H9 (cell line): ENCODE results near the gene PTX3. TPM values are rescaled to one million over a fixed set of nuclear protein-coding genes. Genes with fewer than 3 reads are reported as not detected.

Experiments
- DNase-seq: peaks from one replicate; pipeline ENCODE4 v3.0.0-alpha.2; 2017
- H2AFZ ChIP-seq: one replicate; pipeline ENCODE4 v1.6.1; 2013; ENCODE audit warnings: mild to moderate bottlenecking, low read length, control low read depth, moderate library complexity
- H2AK5ac ChIP-seq: 2 replicates; pipeline ENCODE4 v1.6.1; 2013; ENCODE audit warnings: low read length, control low read depth, mixed read lengths; ENCODE audit not compliant: insufficient read length
- H2BK120ac ChIP-seq: one replicate; pipeline ENCODE4 v1.6.1; 2013; ENCODE audit warnings: low read depth, mild to moderate bottlenecking, low read length, control low read depth, inconsistent platforms; ENCODE audit not compliant: poor library complexity, severe bottlenecking
- H2BK12ac ChIP-seq: 2 replicates; pipeline ENCODE4 v1.6.1; 2013; ENCODE audit warnings: low read length, control low read depth, mixed read lengths, low read depth; ENCODE audit not compliant: insufficient read length
- H2BK15ac ChIP-seq: 2 replicates; pipeline ENCODE4 v1.6.1; 2013; ENCODE audit warnings: low read depth, low read length, control low read depth
- H2BK20ac ChIP-seq: one replicate; pipeline ENCODE4 v1.6.1; 2013; ENCODE audit warnings: low read depth, mild to moderate bottlenecking, low read length, control low read depth, inconsistent platforms; ENCODE audit not compliant: poor library complexity, severe bottlenecking
- H2BK5ac ChIP-seq: 2 replicates; pipeline ENCODE4 v1.6.1; 2013; ENCODE audit warnings: low read length, control low read depth, mixed read lengths; ENCODE audit not compliant: insufficient read length
- H3K14ac ChIP-seq: 2 replicates; pipeline ENCODE4 v1.6.1; 2013; ENCODE audit warnings: low read length, control low read depth; ENCODE audit not compliant: insufficient read depth
- H3K18ac ChIP-seq: 2 replicates; pipeline ENCODE4 v1.6.1; 2013; ENCODE audit warnings: low read depth, mild to moderate bottlenecking, mixed read lengths, low read length, control low read depth; ENCODE audit not compliant: insufficient read length
- H3K23ac ChIP-seq: 2 replicates; pipeline ENCODE4 v1.6.1; 2013; ENCODE audit warnings: low read length, control low read depth, mixed read lengths, low read depth; ENCODE audit not compliant: insufficient read length
- H3K23me2 ChIP-seq: 2 replicates; pipeline ENCODE4 v1.6.1; 2013; ENCODE audit warnings: low read depth, mild to moderate bottlenecking, mixed read lengths, low read length, control low read depth; ENCODE audit not compliant: insufficient read length, poor library complexity, severe bottlenecking
- H3K27ac ChIP-seq: 2 replicates; pipeline ENCODE4 v1.5.1; 2013; ENCODE audit warnings: low read length, control low read depth, mixed read lengths, low read depth; ENCODE audit not compliant: insufficient read length
- H3K27me3 ChIP-seq: 2 replicates; pipeline ENCODE4 v1.6.1; 2013; ENCODE audit warnings: low read length, control low read depth, inconsistent platforms; ENCODE audit not compliant: insufficient read depth
- H3K4ac ChIP-seq: 2 replicates; pipeline ENCODE4 v1.6.1; 2013; ENCODE audit warnings: low read depth, mild to moderate bottlenecking, control low read depth, inconsistent platforms, low read length, moderate library complexity
- H3K4me1 ChIP-seq: 2 replicates; pipeline ENCODE4 v1.6.1; 2013; ENCODE audit warnings: low read length, control low read depth, inconsistent platforms; ENCODE audit not compliant: insufficient read depth
- H3K4me2 ChIP-seq: 2 replicates; pipeline ENCODE4 v1.6.1; 2013; ENCODE audit warnings: low read length, control low read depth, mixed read lengths; ENCODE audit not compliant: insufficient read length, insufficient read depth
- H3K56ac ChIP-seq: 2 replicates; pipeline ENCODE4 v1.6.1; 2013; ENCODE audit warnings: low read depth, mild to moderate bottlenecking, mixed read lengths, low read length, control low read depth; ENCODE audit not compliant: insufficient read length
- H3K79me1 ChIP-seq: 2 replicates; pipeline ENCODE4 v1.6.1; 2013; ENCODE audit warnings: low read depth, mild to moderate bottlenecking, moderate library complexity, low read length, control low read depth, inconsistent platforms; ENCODE audit not compliant: insufficient read depth, poor library complexity, severe bottlenecking
- H3K79me2 ChIP-seq: 2 replicates; pipeline ENCODE4 v1.6.1; 2013; ENCODE audit warnings: low read length, control low read depth, inconsistent platforms; ENCODE audit not compliant: insufficient read depth
- H3K9ac ChIP-seq: 2 replicates; pipeline ENCODE4 v1.6.1; 2013; ENCODE audit warnings: low read length, control low read depth, mixed read lengths; ENCODE audit not compliant: insufficient read length; ENCODE audit errors: extremely low read depth
- H3K9me3 ChIP-seq: one replicate; pipeline ENCODE4 v1.6.1; 2013; ENCODE audit warnings: low read depth, low read length, inconsistent platforms; ENCODE audit not compliant: control insufficient read depth
- H3T11ph ChIP-seq: one replicate; pipeline ENCODE4 v1.6.1; 2013; ENCODE audit warnings: mild to moderate bottlenecking, low read length, control low read depth, inconsistent platforms
- H4K20me1 ChIP-seq: one replicate; pipeline ENCODE4 v1.6.1; 2013; ENCODE audit not compliant: control insufficient read depth, insufficient read length, insufficient read depth
- H4K5ac ChIP-seq: 2 replicates; pipeline ENCODE4 v1.6.1; 2013; ENCODE audit warnings: low read depth, mild to moderate bottlenecking, mixed read lengths, low read length, control low read depth; ENCODE audit not compliant: insufficient read length
- H4K8ac ChIP-seq: replicated peaks from 2 replicates; pipeline ENCODE4 v1.6.1; 2013; ENCODE audit warnings: low read length, control low read depth, mixed read lengths, low read depth; ENCODE audit not compliant: insufficient read length
- H4K91ac ChIP-seq: 2 replicates; pipeline ENCODE4 v1.6.1; 2013; ENCODE audit warnings: low read depth, mild to moderate bottlenecking, moderate library complexity, mixed read lengths, low read length, control low read depth; ENCODE audit not compliant: insufficient read length
- H3K27ac Mint-ChIP-seq, 3 experiments: 2 replicates in 2 of 3; 3 replicates in 1 of 3; pipeline ENCODE4 v1.8.0; 2020 to 2021; ENCODE audit warnings: mixed read lengths in 3 of 3, mild to moderate bottlenecking in 1 of 3, moderate library complexity in 1 of 3
- H3K27me3 Mint-ChIP-seq: 2 replicates; pipeline ENCODE4 v1.8.0; 2021; ENCODE audit warnings: low read depth, mild to moderate bottlenecking, moderate library complexity, mixed read lengths
- H3K36me3 Mint-ChIP-seq, 3 experiments: 2 replicates in 2 of 3; 3 replicates in 1 of 3; pipeline ENCODE4 v1.8.0; 2020 to 2021; ENCODE audit warnings: low read depth in 3 of 3, mixed read lengths in 3 of 3; ENCODE audit not compliant: insufficient read depth in 1 of 3
- H3K4me1 Mint-ChIP-seq, 2 experiments: 2 replicates each; pipeline ENCODE4 v1.8.0; 2020; ENCODE audit warnings: mixed read lengths in 2 of 2
- H3K4me3 Mint-ChIP-seq, 2 experiments: 2 replicates in 1 of 2; 3 replicates in 1 of 2; pipeline ENCODE4 v1.8.0; 2020 to 2021; ENCODE audit warnings: mild to moderate bottlenecking in 2 of 2, mixed read lengths in 2 of 2, moderate library complexity in 1 of 2
- H3K9me3 Mint-ChIP-seq, 2 experiments: 2 replicates in 1 of 2; 3 replicates in 1 of 2; pipeline ENCODE4 v1.8.0; 2020; ENCODE audit warnings: mild to moderate bottlenecking in 2 of 2, mixed read lengths in 2 of 2, moderate library complexity in 1 of 2
- total RNA-seq: library from RNA; stranded (reverse); gene quantifications from 2 replicates; pipeline ENCODE4 v1.2.1, GENCODE V29; 2021
- TF ChIP-seq, protein P1 (sequence below): fragments of 200-600 bp; sonication (generic); conservative IDR thresholded peaks from 3 replicates; pipeline ENCODE4 v1.8.0; 2021; ENCODE audit warnings: antibody characterized with exemption, mild to moderate bottlenecking

Gene PTX3
- total RNA-seq, 1 experiment from 2014 or later, result 0.11 TPM

DNA sequence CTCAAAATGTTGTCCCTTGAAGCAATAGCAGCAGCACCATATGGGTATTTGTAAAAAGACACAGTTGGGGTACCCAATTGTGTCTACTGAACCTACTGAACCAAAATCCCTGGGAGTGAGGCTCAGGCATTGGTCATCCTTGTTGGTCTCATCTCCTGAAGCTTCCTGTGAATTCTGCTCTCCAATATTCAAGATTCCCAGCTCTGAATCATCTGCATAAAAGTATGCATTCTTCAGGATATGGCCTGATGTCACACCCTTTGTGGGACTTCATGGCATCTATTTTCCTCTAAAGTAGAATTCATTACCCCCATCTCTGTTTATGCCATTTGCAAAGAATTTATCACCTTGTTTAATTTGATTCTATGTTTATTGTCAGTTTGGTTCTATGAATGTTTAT, 13.3 kb upstream of the PTX3 start:
- H3K23me2 ChIP-seq, result no peaks in the 10 kb centered on the region
- H3K9ac ChIP-seq, result no peak overlapping the region
- no peak overlapping the region for H2AK5ac ChIP-seq
- no peak overlapping the region for H2BK12ac ChIP-seq
- H3K79me1 ChIP-seq, result no peaks in the 10 kb centered on the region
- Mint-ChIP-seq H3K4me1 (peaks cover 4 to 6% of the 10 kb centered on the region in 2 experiments; a peak in 2 of 4 replicates), H3K36me3 (peaks cover 15 to 24% (median 21%) of the 10 kb centered on the region in 3 experiments), H3K27ac (no peak overlapping the region), H3K27me3 (no peaks in the 10 kb centered on the region), H3K9me3 (peaks cover 14 to 18% of the 10 kb centered on the region in 2 experiments), H3K4me3 (no peak overlapping the region)
- H4K5ac ChIP-seq, result no peak overlapping the region
- H3K56ac ChIP-seq, result no peak overlapping the region
- H4K8ac ChIP-seq, result no peak overlapping the region
- H3K4me2 ChIP-seq, result no peak overlapping the region
- no peaks in the 10 kb centered on the region for H3K4me1 ChIP-seq
- H3K23ac ChIP-seq, result no peak overlapping the region
- H3K18ac ChIP-seq, result no peak overlapping the region
- no peak overlapping the region for H2BK20ac ChIP-seq
- TF ChIP-seq, protein P1, sequence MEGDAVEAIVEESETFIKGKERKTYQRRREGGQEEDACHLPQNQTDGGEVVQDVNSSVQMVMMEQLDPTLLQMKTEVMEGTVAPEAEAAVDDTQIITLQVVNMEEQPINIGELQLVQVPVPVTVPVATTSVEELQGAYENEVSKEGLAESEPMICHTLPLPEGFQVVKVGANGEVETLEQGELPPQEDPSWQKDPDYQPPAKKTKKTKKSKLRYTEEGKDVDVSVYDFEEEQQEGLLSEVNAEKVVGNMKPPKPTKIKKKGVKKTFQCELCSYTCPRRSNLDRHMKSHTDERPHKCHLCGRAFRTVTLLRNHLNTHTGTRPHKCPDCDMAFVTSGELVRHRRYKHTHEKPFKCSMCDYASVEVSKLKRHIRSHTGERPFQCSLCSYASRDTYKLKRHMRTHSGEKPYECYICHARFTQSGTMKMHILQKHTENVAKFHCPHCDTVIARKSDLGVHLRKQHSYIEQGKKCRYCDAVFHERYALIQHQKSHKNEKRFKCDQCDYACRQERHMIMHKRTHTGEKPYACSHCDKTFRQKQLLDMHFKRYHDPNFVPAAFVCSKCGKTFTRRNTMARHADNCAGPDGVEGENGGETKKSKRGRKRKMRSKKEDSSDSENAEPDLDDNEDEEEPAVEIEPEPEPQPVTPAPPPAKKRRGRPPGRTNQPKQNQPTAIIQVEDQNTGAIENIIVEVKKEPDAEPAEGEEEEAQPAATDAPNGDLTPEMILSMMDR, result no peak
- H3K27ac ChIP-seq, result no peak overlapping the region
- no peak overlapping the region for H4K91ac ChIP-seq
- H3K14ac ChIP-seq, result no peak overlapping the region
- H2AFZ ChIP-seq, result no peak overlapping the region
- no peaks in the 10 kb centered on the region for H3K27me3 ChIP-seq
- H3K4ac ChIP-seq, result no peak overlapping the region
- H3K79me2 ChIP-seq, result no peaks in the 10 kb centered on the region
- no peak overlapping the region for H2BK5ac ChIP-seq
- no peak overlapping the region for H3T11ph ChIP-seq
- no peaks in the 10 kb centered on the region for H3K9me3 ChIP-seq
- no peaks in the 10 kb centered on the region for H4K20me1 ChIP-seq
- no peak overlapping the region for H2BK15ac ChIP-seq
- DNase-seq, result no peak
- H2BK120ac ChIP-seq, result no peak overlapping the region
